ENCODE data around the gene BNC2. TPM values are rescaled to one million over a fixed set of nuclear protein-coding genes. Genes with fewer than 3 reads are reported as not detected.

BNC2 gene
- total RNA-seq, 2 experiments from 2014 or later, result not detected

DNA sequence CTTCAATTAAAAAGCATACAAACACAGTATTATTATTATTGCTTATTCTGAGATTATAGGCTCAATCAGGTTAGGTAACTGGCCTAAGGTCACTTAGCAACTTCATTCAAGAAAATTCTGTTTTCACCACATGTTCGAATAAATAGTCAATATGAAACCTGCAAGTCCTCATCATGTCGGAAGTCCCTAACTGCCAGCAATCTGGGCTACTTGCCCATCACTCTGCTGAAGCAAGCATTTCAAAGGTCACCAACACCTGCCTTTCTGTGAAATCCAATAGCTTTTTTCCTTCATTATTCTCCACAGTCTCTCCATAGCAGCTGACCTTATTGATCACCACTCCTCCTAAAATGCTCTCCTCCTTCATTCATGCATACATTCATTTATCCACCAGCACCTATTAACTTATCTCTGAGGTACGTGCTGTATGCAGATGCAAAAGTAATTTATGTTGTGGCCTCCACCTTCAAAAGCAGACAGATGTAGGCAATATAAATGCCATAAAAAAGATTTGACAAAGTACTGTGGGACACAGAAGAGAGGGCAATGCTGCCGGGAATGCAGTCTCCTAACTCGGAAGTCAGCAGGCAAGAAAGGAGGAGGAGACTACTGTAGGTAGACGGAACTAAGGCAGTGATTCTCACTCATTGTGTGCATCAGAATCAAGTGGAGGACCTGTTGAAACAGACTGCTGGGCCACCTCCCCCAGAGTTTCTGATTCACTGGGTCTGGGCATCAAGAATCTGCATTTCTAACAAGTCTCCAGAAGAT lies 310.9 kb downstream of the BNC2 start:
- Histone ChIP-seq H3K27ac (ENCODE audit: low read depth, low read length, poor library complexity, severe bottlenecking) (no peak overlapping the region), H3K36me3 (ENCODE audit: insufficient read depth, low read length) (no peaks in the 10 kb centered on the region), H3K4me3 (ENCODE audit: low read depth, low read length, poor library complexity, severe bottlenecking) (no peak overlapping the region), H3K4me2 (ENCODE audit: low read length) (no peak overlapping the region), H3K9me3 (ENCODE audit: low read length) (no peaks in the 10 kb centered on the region), H4K20me1 (ENCODE audit: insufficient read depth, low read length) (no peaks in the 10 kb centered on the region), H3K4me1 (ENCODE audit: insufficient read depth, low read length, poor library complexity, severe bottlenecking) (no peaks in the 10 kb centered on the region), H3K79me2 (ENCODE audit: insufficient read depth, low read depth, low read length) (no peaks in the 10 kb centered on the region), H3K9me2 (ENCODE audit: insufficient read depth, low read length) (no peaks in the 10 kb centered on the region), H2AFZ (ENCODE audit: low read length) (no peak overlapping the region)
- ChIA-PET CTCF (ENCODE audit: unreplicated experiment) (no interaction called here), POLR2A (no interaction called here)
- BruUV-seq (replicated peaks), result no TSS peak
- TF ChIP-seq, protein P1, sequence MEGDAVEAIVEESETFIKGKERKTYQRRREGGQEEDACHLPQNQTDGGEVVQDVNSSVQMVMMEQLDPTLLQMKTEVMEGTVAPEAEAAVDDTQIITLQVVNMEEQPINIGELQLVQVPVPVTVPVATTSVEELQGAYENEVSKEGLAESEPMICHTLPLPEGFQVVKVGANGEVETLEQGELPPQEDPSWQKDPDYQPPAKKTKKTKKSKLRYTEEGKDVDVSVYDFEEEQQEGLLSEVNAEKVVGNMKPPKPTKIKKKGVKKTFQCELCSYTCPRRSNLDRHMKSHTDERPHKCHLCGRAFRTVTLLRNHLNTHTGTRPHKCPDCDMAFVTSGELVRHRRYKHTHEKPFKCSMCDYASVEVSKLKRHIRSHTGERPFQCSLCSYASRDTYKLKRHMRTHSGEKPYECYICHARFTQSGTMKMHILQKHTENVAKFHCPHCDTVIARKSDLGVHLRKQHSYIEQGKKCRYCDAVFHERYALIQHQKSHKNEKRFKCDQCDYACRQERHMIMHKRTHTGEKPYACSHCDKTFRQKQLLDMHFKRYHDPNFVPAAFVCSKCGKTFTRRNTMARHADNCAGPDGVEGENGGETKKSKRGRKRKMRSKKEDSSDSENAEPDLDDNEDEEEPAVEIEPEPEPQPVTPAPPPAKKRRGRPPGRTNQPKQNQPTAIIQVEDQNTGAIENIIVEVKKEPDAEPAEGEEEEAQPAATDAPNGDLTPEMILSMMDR (conservative IDR thresholded peaks at IDR 0.05; ENCODE audit: low read length), result no peak
- TF ChIP-seq EZH2phosphoT487 (IDR thresholded peaks at IDR 0.05; ENCODE audit: borderline replicate concordance, low read depth, low read length), result no peak
- intact Hi-C loops (cut with micrococcal nuclease; ENCODE audit: unreplicated experiment), result no loop called here
- DNase-seq (ENCODE audit: low spot score), result no peak

DNA sequence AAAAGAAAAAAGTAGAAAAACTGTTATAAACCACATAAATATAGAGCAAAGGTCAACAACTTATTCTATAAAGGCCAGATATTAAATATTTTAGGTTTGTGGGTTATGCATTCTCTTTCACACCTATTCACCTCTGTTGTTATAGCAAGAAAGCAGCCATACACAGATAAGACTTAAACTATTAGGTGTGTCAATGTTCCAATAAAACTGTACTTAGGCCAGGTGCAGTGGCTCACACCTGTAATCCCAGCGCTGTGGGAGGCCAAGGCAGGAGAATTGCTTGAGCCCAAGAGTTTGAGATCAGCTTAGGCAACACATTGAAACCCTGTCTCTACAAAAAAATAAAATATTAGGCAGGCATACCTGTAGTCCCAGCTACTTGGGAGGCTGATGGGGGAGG lies 314.7 kb downstream of the BNC2 start:
- Histone ChIP-seq H2AFZ (ENCODE audit: low read length) (no peak overlapping the region), H3K9me3 (ENCODE audit: low read length) (no peaks in the 10 kb centered on the region), H3K4me2 (ENCODE audit: low read length) (no peak overlapping the region), H3K27ac (ENCODE audit: low read depth, low read length, poor library complexity, severe bottlenecking) (no peak overlapping the region), H3K9me2 (ENCODE audit: insufficient read depth, low read length) (no peaks in the 10 kb centered on the region), H4K20me1 (ENCODE audit: insufficient read depth, low read length) (no peaks in the 10 kb centered on the region), H3K4me3 (ENCODE audit: low read depth, low read length, poor library complexity, severe bottlenecking) (no peak overlapping the region), H3K79me2 (ENCODE audit: insufficient read depth, low read depth, low read length) (no peaks in the 10 kb centered on the region), H3K4me1 (ENCODE audit: insufficient read depth, low read length, poor library complexity, severe bottlenecking) (no peaks in the 10 kb centered on the region), H3K36me3 (ENCODE audit: insufficient read depth, low read length) (no peaks in the 10 kb centered on the region)
- ChIA-PET CTCF (ENCODE audit: unreplicated experiment) (no interaction called here), POLR2A (interaction anchor here (0.6 kb wide), 1 partner anchor 40 kb away, joined by 3 read pairs; no protein-coding TSS in a partner anchor)
- intact Hi-C loops (cut with micrococcal nuclease; ENCODE audit: unreplicated experiment), result no loop called here
- TF ChIP-seq EZH2phosphoT487 (IDR thresholded peaks at IDR 0.05; ENCODE audit: borderline replicate concordance, low read depth, low read length), result no peak
- no peak for DNase-seq (ENCODE audit: low spot score)
- no TSS peak for BruUV-seq (replicated peaks)

DNA sequence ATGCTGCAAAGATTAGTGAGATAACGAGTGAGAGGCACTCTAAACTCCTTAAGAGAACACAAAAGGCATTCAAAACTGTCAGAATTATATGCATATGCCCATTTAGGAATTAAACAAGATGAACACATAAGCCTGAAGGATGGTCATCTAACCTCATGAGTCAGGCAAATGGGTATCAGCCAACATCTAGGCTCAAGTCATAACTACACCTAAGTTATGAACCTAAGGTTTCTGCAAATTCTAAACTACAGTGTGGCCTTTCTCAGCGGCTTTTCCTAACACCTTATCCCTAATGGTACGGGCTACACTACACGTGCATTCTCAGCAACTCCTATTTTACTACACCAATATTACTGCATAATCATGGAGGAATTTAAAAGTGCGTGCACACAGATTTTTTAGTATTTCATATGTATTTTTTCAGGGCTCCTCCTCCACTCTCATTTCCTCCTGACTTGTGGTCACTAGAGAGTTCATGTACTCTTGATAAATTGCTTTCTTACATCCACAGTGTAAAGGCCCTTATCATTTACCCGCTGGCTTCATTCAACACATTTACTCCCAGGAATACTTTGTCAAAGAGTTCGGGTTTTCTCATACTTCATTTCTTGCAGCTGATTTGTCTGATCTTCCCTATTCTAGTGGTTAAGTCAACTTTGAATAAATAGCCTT lies 316.5 kb downstream of the BNC2 start:
- ChIA-PET POLR2A (no interaction called here), CTCF (ENCODE audit: unreplicated experiment) (no interaction called here)
- intact Hi-C loops (cut with micrococcal nuclease; ENCODE audit: unreplicated experiment), result no loop called here
- Histone ChIP-seq H3K4me1 (ENCODE audit: insufficient read depth, low read length, poor library complexity, severe bottlenecking) (no peaks in the 10 kb centered on the region), H3K27ac (ENCODE audit: low read depth, low read length, poor library complexity, severe bottlenecking) (no peak overlapping the region), H3K36me3 (ENCODE audit: insufficient read depth, low read length) (no peaks in the 10 kb centered on the region), H3K4me3 (ENCODE audit: low read depth, low read length, poor library complexity, severe bottlenecking) (no peak overlapping the region), H3K4me2 (ENCODE audit: low read length) (no peak overlapping the region), H4K20me1 (ENCODE audit: insufficient read depth, low read length) (no peaks in the 10 kb centered on the region), H3K9me2 (ENCODE audit: insufficient read depth, low read length) (no peaks in the 10 kb centered on the region), H3K79me2 (ENCODE audit: insufficient read depth, low read depth, low read length) (no peaks in the 10 kb centered on the region), H2AFZ (ENCODE audit: low read length) (no peak overlapping the region), H3K9me3 (ENCODE audit: low read length) (no peaks in the 10 kb centered on the region)
- DNase-seq (ENCODE audit: low spot score), result no peak
- no peak for TF ChIP-seq EZH2phosphoT487 (IDR thresholded peaks at IDR 0.05; ENCODE audit: borderline replicate concordance, low read depth, low read length)
- TF ChIP-seq, protein P1 (conservative IDR thresholded peaks at IDR 0.05; ENCODE audit: low read length), result no peak
- BruUV-seq (replicated peaks), result no TSS peak

Measured in OCI-LY7 (cell line).